SK-N-SH (cell line): ENCODE measurements around the gene COL24A1. TPM values are rescaled to one million over a fixed set of nuclear protein-coding genes. Genes with fewer than 3 reads are reported as not detected.

Experiments used
- CTCF ChIA-PET: fragments of 300-600, 350-600 bp; formaldehyde crosslinking; extraction: SDS; loops from one replicate; lab custom pipeline; 2021; lab: Yijun Ruan, JAX
- POLR2A ChIA-PET: fragments of 350-600 bp; sonication (Branson Sonifier 250); formaldehyde crosslinking; extraction: SDS; loops from one replicate; lab custom pipeline; 2020; ENCODE audit warnings: antibody characterized with exemption, inconsistent platforms; lab: Yijun Ruan, JAX
- DNase-seq: peaks from one replicate; pipeline ENCODE4 v3.0.0; 2012
- H2AFZ ChIP-seq: fragments of 200-600 bp; sonication (generic); 2 replicates; pipeline ENCODE4 v1.8.1; 2016; ENCODE audit warnings: antibody characterized with exemption, mild to moderate bottlenecking, low read depth
- H3F3A ChIP-seq: fragments of 200-600 bp; sonication (generic); replicated peaks from 2 replicates; pipeline ENCODE3; 2016; ENCODE audit warnings: antibody characterized with exemption, mild to moderate bottlenecking; ENCODE audit not compliant: insufficient read depth
- H3K27ac ChIP-seq, 2 experiments: fragments of 200-500 bp in 1 of 2; fragments of 200-600 bp in 1 of 2; sonication (Bioruptor generic) in 1 of 2; sonication (generic), shearing (Covaris generic) in 1 of 2; 2 replicates each; pipeline versions ENCODE4 v1.5.1 to v1.6.1; 2014 to 2016; ENCODE audit warnings: low read depth in 2 of 2, inconsistent platforms in 1 of 2, low read length in 1 of 2, mild to moderate bottlenecking in 1 of 2, mixed read lengths in 1 of 2
- H3K27me3 ChIP-seq: fragments of 200-600 bp; sonication (generic), shearing (Covaris generic); 2 replicates; pipeline ENCODE4 v1.6.1; 2016; ENCODE audit warnings: mixed run types; ENCODE audit not compliant: insufficient read depth
- H3K36me3 ChIP-seq, 2 experiments: fragments of 200-500 bp in 1 of 2; fragments of 200-600 bp in 1 of 2; sonication (Bioruptor generic) in 1 of 2; sonication (generic) in 1 of 2; replicated peaks in 1 of 2; 2 replicates each; pipeline versions ENCODE3 to v1.5.1; 2014 to 2016; ENCODE audit warnings: low read length in 1 of 2, mild to moderate bottlenecking in 1 of 2; ENCODE audit not compliant: insufficient read depth in 2 of 2, control insufficient read depth in 1 of 2
- H3K4me1 ChIP-seq, 2 experiments: fragments of 200-500 bp in 1 of 2; fragments of 200-600 bp in 1 of 2; sonication (Bioruptor generic) in 1 of 2; sonication (generic), shearing (Covaris generic) in 1 of 2; 2 replicates each; pipeline versions ENCODE4 v1.5.1 to v1.6.1; 2014 to 2016; ENCODE audit warnings: low read depth in 1 of 2, low read length in 1 of 2, mixed run types in 1 of 2; ENCODE audit not compliant: insufficient read depth in 2 of 2, control insufficient read depth in 1 of 2
- H3K4me2 ChIP-seq: fragments of 200-600 bp; sonication (generic), shearing (Covaris generic); 2 replicates; pipeline ENCODE4 v1.6.1; 2017; ENCODE audit warnings: mixed run types
- H3K4me3 ChIP-seq, 2 experiments: fragments of 200-500 bp in 1 of 2; fragments of 200-600 bp in 1 of 2; sonication (Bioruptor generic) in 1 of 2; sonication (generic), shearing (Covaris generic) in 1 of 2; 2 replicates each; pipeline versions ENCODE4 v1.5.1 to v1.8.1; 2014 to 2016; ENCODE audit warnings: low read depth in 2 of 2, inconsistent platforms in 1 of 2, low read length in 1 of 2, mild to moderate bottlenecking in 1 of 2, mixed read lengths in 1 of 2, moderate library complexity in 1 of 2
- H3K79me2 ChIP-seq: fragments of 200-600 bp; sonication (generic); 2 replicates; pipeline ENCODE4 v1.8.1; 2017; ENCODE audit warnings: mild to moderate bottlenecking; ENCODE audit not compliant: insufficient read depth
- H3K9ac ChIP-seq: fragments of 200-600 bp; sonication (generic); 2 replicates; pipeline ENCODE4 v1.6.1; 2017; ENCODE audit warnings: mixed run types
- H3K9me2 ChIP-seq: fragments of 200-600 bp; sonication (generic); 2 replicates; pipeline ENCODE4 v1.6.1; 2017; ENCODE audit warnings: mixed run types
- H3K9me3 ChIP-seq: fragments of 200-600 bp; sonication (generic); 2 replicates; pipeline ENCODE4 v1.6.1; 2017; ENCODE audit warnings: mixed run types, mild to moderate bottlenecking, moderate library complexity
- H4K20me1 ChIP-seq: fragments of 200-600 bp; sonication (generic); 2 replicates; pipeline ENCODE4 v1.6.1; 2017; ENCODE audit warnings: mild to moderate bottlenecking, mixed run types; ENCODE audit not compliant: insufficient read depth
- FOSL2 ChIP-seq: IDR thresholded peaks from 2 replicates; pipeline ENCODE4 v1.4.0; 2012; ENCODE audit warnings: low read depth, mild to moderate bottlenecking, moderate library complexity, borderline replicate concordance
- FOXJ3 ChIP-seq: sonication (generic); formaldehyde crosslinking; IDR thresholded peaks from 2 replicates; pipeline ENCODE4 v1.5.1; 2020; ENCODE audit warnings: mild to moderate bottlenecking, missing genetic modification reagents
- JUND ChIP-seq: IDR thresholded peaks from 2 replicates; pipeline ENCODE4 v1.4.0; 2012
- NFIC ChIP-seq: IDR thresholded peaks from 2 replicates; pipeline ENCODE4 v1.4.0; 2012; ENCODE audit warnings: borderline replicate concordance
- NRF1 ChIP-seq: IDR thresholded peaks from 2 replicates; pipeline ENCODE4 v1.6.1; 2012; ENCODE audit warnings: low read depth, mild to moderate bottlenecking, low read length
- POLR2AphosphoS5 ChIP-seq: IDR thresholded peaks from 2 replicates; pipeline ENCODE4 v1.6.1; 2012; ENCODE audit warnings: low read depth, low read length
- REST ChIP-seq: IDR thresholded peaks from 2 replicates; pipeline ENCODE4 v1.6.1; 2012; ENCODE audit warnings: mild to moderate bottlenecking, low read depth, low read length, moderate library complexity
- SIN3A ChIP-seq: IDR thresholded peaks from 2 replicates; pipeline ENCODE4 v1.6.1; 2012; ENCODE audit warnings: low read depth, mild to moderate bottlenecking, low read length, moderate library complexity, borderline replicate concordance
- TAF1 ChIP-seq: IDR thresholded peaks from 2 replicates; pipeline ENCODE4 v1.6.1; 2012; ENCODE audit warnings: low read depth, mild to moderate bottlenecking, low read length, moderate library complexity, borderline replicate concordance
- TCF12 ChIP-seq: IDR thresholded peaks from 2 replicates; pipeline ENCODE4 v1.4.0; 2012
- USF2 ChIP-seq: fragments of 150-350 bp; IDR thresholded peaks from 2 replicates; pipeline ENCODE4 v1.6.1; 2017; ENCODE audit warnings: antibody characterized with exemption, low read length, low read depth, borderline replicate concordance
- YY1 ChIP-seq: IDR thresholded peaks from 2 replicates; pipeline ENCODE4 v1.4.0; 2012; ENCODE audit warnings: low read depth, mild to moderate bottlenecking
- ZBTB33 ChIP-seq: IDR thresholded peaks from 2 replicates; pipeline ENCODE4 v1.4.0; 2012; ENCODE audit warnings: low read depth, borderline replicate concordance
- polyA plus RNA-seq, 3 experiments: library from polyadenylated mRNA; depleted of rRNA; stranded (reverse); fragments of >200 nt; gene quantifications; 2 replicates each; pipeline ENCODE4 v1.2.3, GENCODE V29; 2012

The COL24A1 gene
- polyA plus RNA-seq, 1 of the 3 experiments (the other 2 are of a cell fraction), result not detected

DNA sequence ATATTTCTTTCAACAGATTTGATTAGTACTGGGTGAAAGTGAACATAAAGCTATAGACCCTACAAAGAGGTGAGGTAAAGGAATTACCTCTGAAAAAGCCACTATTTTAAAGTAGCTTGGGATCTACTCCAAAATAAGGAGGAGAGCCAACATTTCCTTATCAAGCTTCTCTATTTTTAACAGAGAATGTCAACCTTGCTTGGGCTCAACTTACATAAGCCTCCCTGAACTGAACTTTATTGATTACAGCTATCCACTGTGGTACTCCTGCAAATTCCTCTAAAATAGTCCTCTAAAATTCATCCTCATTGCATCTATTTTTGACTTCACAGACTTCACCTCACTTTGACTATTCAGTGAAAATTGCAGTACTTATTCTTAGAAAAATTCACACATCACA lies 458.7 kb downstream of the COL24A1 start:
- Histone ChIP-seq H3K36me3 (peaks cover 51 to 70% of the 10 kb centered on the region in 2 experiments), H4K20me1 (no peaks in the 10 kb centered on the region), H3K79me2 (peaks cover 55% of the 10 kb centered on the region), H3K4me2 (no peak overlapping the region), H3K4me3 (no peak overlapping the region), H3K27ac (no peak overlapping the region), H3F3A (peaks cover 20% of the 10 kb centered on the region), H3K9ac (no peak overlapping the region), H3K4me1 (no peaks in the 10 kb centered on the region; a peak in 1 of 4 replicates), H3K27me3 (no peaks in the 10 kb centered on the region), H2AFZ (no peak overlapping the region), H3K9me3 (no peaks in the 10 kb centered on the region), H3K9me2 (no peaks in the 10 kb centered on the region)
- no peak for DNase-seq
- ChIA-PET CTCF (interaction anchor here (1.0 kb wide), 1 partner anchor 390 kb away, joined by 12 read pairs; no protein-coding TSS in a partner anchor), POLR2A (no interaction called here)
- TF ChIP-seq TCF12 (no peak), FOXJ3 (CRISPR knock-in tag) (no peak), FOSL2 (no peak), NFIC (no peak), NRF1 (no peak), TAF1 (no peak), ZBTB33 (no peak), JUND (no peak), USF2 (no peak), YY1 (no peak), SIN3A (no peak), POLR2AphosphoS5 (no peak), REST (no peak)
